GM21447 (cell line): ENCODE results near the gene RBM44.

Experiments used
- ATAC-seq: cut with Tn5 transposase; IDR thresholded peaks from one replicate; pipeline ENCODE4 v1.9.1; 2021; ENCODE audit not compliant: unreplicated experiment

The RBM44 gene

DNA sequence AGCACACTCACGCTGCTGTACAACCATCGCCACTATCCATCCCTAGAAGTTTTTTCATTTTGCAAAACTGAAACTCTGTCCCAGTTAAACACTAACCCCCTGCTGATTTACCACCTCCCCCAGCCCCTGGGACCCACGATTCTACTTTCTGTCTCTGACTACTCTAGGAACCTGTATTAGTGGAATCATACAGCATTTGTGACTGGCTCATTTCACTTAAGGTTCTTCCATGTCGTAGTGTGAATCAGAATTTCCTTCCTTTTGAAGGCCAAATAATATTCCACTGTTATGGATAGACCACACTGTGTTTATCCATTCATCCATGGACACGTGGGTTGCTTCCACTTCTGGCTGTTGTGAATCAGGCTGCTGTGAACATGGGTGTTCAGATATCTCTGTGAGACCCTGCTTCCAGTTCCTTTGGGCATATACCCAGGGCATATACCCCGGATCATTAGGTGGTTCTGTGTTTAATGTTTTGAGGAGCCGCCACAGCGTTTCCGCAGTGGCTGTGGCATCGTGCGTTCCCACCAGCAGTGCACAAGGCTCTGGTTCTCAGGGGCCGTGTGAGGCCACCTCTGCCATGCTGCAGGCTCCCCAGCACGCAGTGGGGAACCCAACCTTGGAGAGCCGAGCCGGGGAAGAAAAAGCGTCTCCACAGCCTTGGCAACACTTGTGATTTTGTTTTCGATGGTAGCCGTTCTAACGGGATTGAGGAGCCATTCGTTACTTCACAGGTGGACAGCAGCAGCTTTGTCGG, 70.9 kb downstream of the RBM44 start:
- ATAC-seq = no peak

DNA sequence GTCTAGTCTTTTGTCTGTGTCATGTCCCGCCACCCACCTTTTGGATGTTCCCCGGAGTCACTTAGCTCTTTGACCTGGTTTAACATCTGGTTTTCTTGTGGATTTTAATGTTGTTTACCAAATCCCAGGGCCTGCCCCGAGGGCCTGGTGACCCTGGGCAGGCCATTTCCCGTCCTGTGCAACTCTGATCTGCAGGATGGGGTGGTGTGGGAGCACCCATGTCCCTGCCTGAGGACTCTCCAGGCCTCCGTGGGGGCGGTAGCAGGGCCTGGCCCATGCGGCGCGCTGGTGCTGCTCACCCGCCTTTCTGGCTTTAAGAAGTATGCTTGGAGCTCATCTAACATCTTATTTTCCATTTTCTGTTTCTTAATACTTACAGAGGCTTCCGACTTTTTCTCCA, 71.5 kb downstream of the RBM44 start:
- no peak for ATAC-seq

DNA sequence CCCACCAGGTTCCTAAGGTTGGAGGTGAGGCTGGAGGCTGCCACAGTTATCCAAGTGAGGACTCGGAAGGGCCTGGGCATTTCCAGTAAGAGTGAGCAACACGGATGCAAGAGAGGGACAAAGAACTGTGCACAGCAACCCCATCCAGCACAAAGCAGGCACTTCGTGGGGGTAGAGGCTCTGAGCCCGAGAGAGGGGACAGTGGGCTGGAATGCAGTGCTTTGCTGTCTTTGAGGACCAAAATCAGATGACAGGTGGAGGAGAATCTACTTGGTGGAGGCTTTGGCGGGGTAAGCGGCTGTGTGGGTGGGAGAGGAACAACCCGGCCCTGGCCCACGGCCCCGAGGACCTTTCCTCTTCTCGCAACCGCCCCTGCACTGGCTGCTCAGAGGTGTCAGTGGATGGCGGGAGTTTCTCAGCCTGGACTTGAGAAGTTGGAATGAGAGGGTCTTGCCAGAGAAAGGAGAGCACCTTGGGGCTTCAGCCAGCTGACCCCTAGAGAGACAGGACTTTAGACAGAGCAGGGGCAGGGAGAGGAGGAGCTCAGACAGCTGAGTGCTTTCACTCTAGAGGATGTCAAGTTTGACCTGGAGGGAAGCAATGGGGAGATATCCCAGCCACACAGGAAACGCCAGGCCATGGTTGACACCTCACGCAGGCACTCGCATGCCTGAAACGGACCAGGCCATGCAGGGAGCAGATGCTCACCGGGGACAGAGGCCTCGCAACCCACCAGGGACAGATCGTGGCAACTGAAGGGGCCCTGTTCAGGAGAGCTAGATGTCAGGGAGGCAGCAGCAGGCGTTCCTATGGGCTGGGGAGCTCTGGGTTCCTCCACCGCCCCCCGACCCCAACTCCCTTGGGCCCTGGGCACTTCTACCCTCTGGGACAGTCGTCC, 72.4 kb downstream of the RBM44 start:
- ATAC-seq = no peak

DNA sequence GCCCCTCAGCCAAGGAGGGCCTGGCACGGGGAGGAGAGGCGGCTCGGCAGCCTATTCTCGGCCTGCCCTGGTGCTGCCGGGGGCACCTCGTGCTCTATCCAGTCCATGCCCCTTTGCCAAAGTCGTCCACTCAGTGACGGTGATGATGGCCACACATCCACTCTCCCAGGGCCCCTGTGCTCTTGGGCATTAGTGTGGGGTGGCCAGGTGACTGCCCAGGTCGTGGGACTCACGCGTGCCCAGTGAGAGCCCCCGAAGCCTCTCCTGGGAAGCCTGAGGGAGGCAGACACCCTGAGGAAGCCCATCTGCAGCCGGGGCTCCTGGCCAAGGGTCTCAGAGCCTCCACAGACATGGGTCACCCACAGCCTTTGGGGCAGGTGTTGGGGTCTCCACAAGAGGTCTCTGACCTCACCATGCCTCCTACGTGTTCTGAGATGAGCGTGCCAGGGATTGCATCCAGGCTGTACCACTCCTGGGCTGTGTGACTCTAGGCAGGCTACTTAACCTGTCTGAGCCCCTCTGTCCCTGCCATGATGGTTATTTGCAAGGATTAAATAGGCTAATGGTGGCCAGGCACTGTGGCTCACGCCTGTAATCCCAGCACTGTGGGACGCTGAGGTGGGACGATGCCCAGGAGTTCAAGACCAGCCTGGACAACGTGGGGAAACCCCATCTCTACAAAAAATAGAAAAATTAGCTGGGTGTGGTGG, 73.8 kb downstream of the RBM44 start:
- ATAC-seq = no peak

DNA sequence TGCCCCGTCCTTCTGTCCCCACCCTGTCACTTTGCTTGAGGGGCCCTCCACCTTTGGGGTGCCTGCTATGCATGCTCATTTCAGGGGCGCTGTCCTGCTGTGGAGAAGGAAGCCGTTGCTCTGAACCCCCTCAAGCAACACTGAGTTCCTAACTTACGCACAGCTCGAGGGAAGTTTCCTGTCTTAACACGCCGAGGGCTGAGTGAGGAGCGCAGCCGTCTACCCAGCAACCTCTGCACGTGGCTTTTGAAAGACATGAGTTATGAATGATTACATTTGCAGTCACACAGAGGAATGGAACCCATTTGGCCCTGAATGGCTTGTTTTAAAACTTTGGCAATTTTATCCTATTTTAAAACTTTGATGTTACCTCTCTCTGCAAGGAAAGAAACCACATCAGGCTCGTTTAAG, 74.8 kb downstream of the RBM44 start:
- no peak for ATAC-seq

DNA sequence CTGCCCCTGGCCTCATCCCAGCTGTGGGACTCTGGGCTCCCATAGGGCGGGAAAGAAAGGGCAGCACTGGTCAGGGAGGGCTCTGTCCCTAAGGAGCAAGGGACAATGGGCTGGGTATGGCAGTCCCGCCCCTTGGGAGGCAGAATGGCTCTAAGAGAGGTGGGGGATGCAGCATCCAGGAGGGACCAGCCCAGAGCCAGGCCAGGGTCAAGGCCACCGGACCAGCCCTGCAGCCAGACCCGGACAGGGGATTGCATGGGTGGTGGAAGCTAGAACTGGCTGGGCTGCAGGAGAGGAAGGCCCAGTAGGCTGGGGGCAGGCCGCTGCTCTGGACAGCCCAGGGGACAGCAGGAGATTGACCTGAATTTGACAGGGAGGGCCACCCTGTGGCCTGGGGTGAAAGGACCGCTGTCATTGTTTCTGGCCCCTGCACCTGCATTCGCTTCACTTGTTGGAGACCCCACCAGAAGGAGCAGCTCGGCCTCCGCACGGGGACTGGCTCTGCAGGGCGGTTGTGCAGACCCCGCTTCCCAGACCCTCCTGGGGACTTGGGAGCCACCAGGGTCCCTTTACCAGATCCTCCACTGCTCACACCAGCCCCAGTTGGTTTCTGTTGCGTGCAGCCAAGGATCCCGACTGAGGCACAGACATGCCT, 75.4 kb downstream of the RBM44 start:
- ATAC-seq = no peak

DNA sequence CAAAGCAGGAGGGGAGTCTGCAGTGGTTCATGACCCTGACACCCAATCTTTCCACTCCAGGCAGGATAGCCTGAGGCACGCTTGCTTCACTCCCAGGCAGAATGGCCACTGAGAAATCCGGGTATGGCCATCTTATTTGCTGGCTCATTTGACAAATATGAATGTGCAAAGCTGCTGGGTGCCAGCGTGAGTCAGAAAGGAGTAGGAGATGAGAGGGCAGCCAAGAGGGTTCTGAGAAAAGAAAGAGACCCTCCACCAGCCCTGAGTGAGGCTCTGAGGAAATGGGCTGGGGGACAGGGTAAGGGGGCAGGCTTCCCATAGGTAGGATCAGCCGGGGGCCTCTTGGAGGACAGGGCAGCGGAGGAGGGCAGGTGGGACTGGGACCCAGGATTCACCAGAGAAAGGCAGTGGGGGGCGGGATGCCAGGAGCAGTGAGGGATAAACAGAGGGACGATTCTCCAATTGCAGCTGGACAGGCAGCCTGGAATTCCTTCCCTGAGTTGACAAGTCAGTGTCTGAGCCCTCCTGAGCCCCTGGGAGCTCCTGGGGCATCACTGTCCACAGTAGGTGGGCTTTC, 76.1 kb downstream of the RBM44 start:
- no peak for ATAC-seq

DNA sequence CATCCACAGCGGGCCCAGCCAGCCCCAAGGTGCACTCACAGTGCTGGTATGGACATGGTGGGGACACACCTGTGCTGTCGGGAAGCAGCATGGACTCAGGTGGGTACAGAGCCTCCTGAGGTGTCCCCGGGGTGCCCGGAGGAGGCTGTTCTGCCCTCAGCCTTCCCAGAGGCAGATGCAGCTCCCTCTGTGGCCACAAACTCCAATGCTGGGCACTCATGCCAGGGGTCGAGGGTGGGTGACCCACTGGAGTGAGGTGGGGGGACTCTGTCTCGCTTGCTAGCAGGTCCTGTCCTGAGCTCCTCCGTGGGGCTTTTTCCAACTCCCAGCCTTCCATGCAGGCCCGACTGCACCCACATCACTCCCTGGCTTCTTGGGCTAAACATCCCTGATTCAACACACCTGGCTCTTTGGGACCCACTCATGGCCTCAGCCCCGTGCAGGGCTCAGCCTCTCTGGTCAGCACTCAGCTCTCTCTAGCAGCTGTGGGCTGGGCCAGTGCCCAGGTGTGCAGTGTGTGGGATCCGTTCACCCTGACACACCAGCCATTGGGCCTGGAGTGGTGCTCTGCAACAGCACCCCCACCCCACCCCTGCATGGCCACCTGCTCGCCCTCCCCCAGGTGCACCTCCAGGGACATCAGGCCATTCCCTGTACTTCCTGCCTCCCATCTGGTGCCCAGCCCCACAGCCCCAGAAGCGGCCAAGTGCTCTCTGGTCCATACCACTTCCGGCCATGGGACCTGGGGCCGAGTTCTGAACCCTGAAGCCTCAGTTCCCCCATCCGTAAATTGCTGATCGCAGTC, 76.9 kb downstream of the RBM44 start:
- ATAC-seq = no peak

- no peak for ATAC-seq
These were observed 77.5 kb downstream of the RBM44 start for GRCh38 chr2:237876061-237876526.

DNA sequence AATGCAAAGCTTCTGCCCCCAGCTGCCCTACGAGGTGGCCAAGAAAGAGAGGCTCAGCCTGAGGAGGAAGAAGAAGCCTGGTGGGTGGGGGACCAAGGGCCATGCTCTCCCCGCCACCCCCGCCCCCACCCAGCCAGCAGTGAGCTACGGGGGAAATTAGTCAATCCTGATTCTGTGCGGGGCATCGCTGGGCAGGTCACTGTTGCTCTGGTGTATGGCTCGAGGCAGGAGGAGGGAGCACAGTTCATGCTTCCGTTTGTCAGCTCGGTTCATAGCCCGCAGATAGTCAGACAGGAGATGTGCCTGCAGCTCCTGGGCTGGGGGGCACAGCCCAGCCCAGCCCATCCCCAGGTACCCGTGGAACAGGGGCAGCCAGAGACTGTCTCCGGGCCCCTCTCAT, 78.0 kb downstream of the RBM44 start:
- no peak for ATAC-seq

GRCh38 chr2:237876951-237877491, 78.4 kb downstream of the RBM44 start:
- ATAC-seq = no peak

- no peak for ATAC-seq
These were observed 79.2 kb downstream of the RBM44 start for GRCh38 chr2:237877576-237878307.

- ATAC-seq = no peak
These were observed 79.9 kb downstream of the RBM44 start for GRCh38 chr2:237878321-237879057.

DNA sequence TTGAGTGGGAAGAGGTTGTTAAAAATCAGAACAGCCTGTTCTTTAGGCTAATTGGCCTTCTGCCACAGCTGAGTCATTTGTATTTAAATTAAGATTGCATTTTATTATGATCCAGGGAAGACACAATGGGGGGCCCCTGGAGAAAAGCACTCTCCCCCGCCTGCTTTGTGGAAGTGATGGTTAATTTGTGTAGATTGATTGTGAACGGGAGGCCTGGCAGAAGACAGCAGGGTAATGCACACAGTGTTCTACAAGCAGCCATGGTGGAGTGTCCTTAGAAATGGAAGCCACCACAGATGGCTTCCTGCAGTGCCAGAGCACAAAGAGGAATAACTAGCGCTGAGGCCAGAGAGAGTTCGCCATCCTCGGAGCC, 80.5 kb downstream of the RBM44 start:
- ATAC-seq = no peak

DNA sequence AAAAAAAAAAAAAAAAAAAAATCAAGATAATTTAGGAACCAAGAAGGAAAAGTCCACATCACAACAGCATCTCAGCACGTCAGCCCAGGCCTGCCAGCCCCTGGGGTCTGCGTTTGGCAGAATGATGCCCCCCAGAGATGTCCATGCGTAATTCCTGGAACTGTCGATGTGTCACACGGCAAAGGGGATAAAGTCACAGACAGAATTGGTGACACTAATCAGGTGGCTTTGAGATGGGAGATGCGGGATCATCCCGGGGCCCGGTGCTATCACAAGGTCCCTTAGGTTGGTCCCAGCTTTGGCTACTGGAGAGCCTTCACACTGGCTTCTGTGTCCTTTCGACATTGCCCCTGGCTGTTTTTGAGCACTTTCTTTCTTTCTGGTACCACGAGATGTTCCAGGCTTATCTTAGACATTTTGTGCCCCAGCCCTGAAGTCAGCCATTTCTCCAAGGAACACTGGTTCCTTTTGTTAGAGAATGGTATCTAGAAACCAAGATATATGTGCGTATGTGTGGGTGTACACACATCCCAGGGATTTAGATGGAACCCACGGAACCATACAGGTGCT, 81.5 kb downstream of the RBM44 start:
- ATAC-seq = no peak

DNA sequence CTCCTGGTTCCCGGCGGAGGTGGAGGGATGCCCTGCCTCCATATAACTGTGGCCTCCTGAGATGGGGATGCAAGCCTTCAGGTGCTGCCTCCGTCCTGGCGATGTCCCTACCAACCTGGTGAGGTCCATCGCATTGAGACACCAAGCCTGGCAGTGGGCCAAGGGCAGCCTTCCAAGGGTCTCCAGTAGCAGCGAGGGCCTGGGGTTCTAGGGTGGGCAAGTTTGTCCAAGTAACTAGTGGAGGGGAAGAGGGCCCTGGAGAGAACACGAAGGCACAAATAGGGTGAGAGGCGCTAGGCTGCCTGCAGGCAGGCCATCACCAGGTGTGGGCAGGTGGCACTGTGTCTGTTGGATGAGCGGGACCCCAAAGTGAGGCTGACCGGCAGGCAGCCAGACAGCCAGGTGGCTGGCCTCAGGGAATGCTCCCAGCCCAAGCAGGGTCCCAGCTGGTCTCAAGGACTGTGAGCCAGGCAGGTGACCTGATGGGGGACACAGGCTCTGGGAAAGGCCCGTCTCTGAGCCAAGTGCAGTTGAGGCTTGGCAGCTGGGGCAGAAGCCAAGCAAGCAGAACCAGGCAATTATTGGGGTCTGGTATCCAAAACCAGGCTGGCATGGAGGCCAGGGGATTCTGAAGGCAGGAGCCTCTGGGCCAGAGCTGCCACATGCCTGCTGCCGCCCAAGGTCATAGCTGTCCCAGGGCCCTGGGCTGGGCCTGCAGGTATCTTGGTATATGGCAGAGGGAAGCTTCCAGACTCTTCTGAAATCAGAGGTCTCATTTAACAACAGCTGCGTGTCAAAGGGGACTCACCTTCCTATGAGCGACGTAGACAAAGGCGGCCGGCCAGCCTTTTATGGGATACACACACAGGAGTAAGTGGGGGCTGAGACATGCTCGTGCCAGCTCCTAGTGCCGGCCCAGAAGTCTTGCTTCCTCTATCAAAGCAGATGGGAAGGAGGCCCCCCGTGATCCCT, 84.2 kb downstream of the RBM44 start:
- ATAC-seq = no peak

- no peak for ATAC-seq
These were observed 85.4 kb downstream of the RBM44 start for GRCh38 chr2:237883951-237884446.
